H9 (cell line): ENCODE results near the gene USP49. TPM values are rescaled to one million over a fixed set of nuclear protein-coding genes. Genes with fewer than 3 reads are reported as not detected.

Experiments used
- DNase-seq: peaks from one replicate; pipeline ENCODE4 v3.0.0-alpha.2; 2017
- H2AFZ ChIP-seq: one replicate; pipeline ENCODE4 v1.6.1; 2013; ENCODE audit warnings: mild to moderate bottlenecking, low read length, control low read depth, moderate library complexity
- H2AK5ac ChIP-seq: 2 replicates; pipeline ENCODE4 v1.6.1; 2013; ENCODE audit warnings: low read length, control low read depth, mixed read lengths; ENCODE audit not compliant: insufficient read length
- H2BK120ac ChIP-seq: one replicate; pipeline ENCODE4 v1.6.1; 2013; ENCODE audit warnings: low read depth, mild to moderate bottlenecking, low read length, control low read depth, inconsistent platforms; ENCODE audit not compliant: poor library complexity, severe bottlenecking
- H2BK12ac ChIP-seq: 2 replicates; pipeline ENCODE4 v1.6.1; 2013; ENCODE audit warnings: low read length, control low read depth, mixed read lengths, low read depth; ENCODE audit not compliant: insufficient read length
- H2BK15ac ChIP-seq: 2 replicates; pipeline ENCODE4 v1.6.1; 2013; ENCODE audit warnings: low read depth, low read length, control low read depth
- H2BK20ac ChIP-seq: one replicate; pipeline ENCODE4 v1.6.1; 2013; ENCODE audit warnings: low read depth, mild to moderate bottlenecking, low read length, control low read depth, inconsistent platforms; ENCODE audit not compliant: poor library complexity, severe bottlenecking
- H2BK5ac ChIP-seq: 2 replicates; pipeline ENCODE4 v1.6.1; 2013; ENCODE audit warnings: low read length, control low read depth, mixed read lengths; ENCODE audit not compliant: insufficient read length
- H3K14ac ChIP-seq: 2 replicates; pipeline ENCODE4 v1.6.1; 2013; ENCODE audit warnings: low read length, control low read depth; ENCODE audit not compliant: insufficient read depth
- H3K18ac ChIP-seq: 2 replicates; pipeline ENCODE4 v1.6.1; 2013; ENCODE audit warnings: low read depth, mild to moderate bottlenecking, mixed read lengths, low read length, control low read depth; ENCODE audit not compliant: insufficient read length
- H3K23ac ChIP-seq: 2 replicates; pipeline ENCODE4 v1.6.1; 2013; ENCODE audit warnings: low read length, control low read depth, mixed read lengths, low read depth; ENCODE audit not compliant: insufficient read length
- H3K23me2 ChIP-seq: 2 replicates; pipeline ENCODE4 v1.6.1; 2013; ENCODE audit warnings: low read depth, mild to moderate bottlenecking, mixed read lengths, low read length, control low read depth; ENCODE audit not compliant: insufficient read length, poor library complexity, severe bottlenecking
- H3K27ac ChIP-seq: 2 replicates; pipeline ENCODE4 v1.5.1; 2013; ENCODE audit warnings: low read length, control low read depth, mixed read lengths, low read depth; ENCODE audit not compliant: insufficient read length
- H3K27me3 ChIP-seq: 2 replicates; pipeline ENCODE4 v1.6.1; 2013; ENCODE audit warnings: low read length, control low read depth, inconsistent platforms; ENCODE audit not compliant: insufficient read depth
- H3K4ac ChIP-seq: 2 replicates; pipeline ENCODE4 v1.6.1; 2013; ENCODE audit warnings: low read depth, mild to moderate bottlenecking, control low read depth, inconsistent platforms, low read length, moderate library complexity
- H3K4me1 ChIP-seq: 2 replicates; pipeline ENCODE4 v1.6.1; 2013; ENCODE audit warnings: low read length, control low read depth, inconsistent platforms; ENCODE audit not compliant: insufficient read depth
- H3K4me2 ChIP-seq: 2 replicates; pipeline ENCODE4 v1.6.1; 2013; ENCODE audit warnings: low read length, control low read depth, mixed read lengths; ENCODE audit not compliant: insufficient read length, insufficient read depth
- H3K56ac ChIP-seq: 2 replicates; pipeline ENCODE4 v1.6.1; 2013; ENCODE audit warnings: low read depth, mild to moderate bottlenecking, mixed read lengths, low read length, control low read depth; ENCODE audit not compliant: insufficient read length
- H3K79me1 ChIP-seq: 2 replicates; pipeline ENCODE4 v1.6.1; 2013; ENCODE audit warnings: low read depth, mild to moderate bottlenecking, moderate library complexity, low read length, control low read depth, inconsistent platforms; ENCODE audit not compliant: insufficient read depth, poor library complexity, severe bottlenecking
- H3K79me2 ChIP-seq: 2 replicates; pipeline ENCODE4 v1.6.1; 2013; ENCODE audit warnings: low read length, control low read depth, inconsistent platforms; ENCODE audit not compliant: insufficient read depth
- H3K9ac ChIP-seq: 2 replicates; pipeline ENCODE4 v1.6.1; 2013; ENCODE audit warnings: low read length, control low read depth, mixed read lengths; ENCODE audit not compliant: insufficient read length; ENCODE audit errors: extremely low read depth
- H3K9me3 ChIP-seq: one replicate; pipeline ENCODE4 v1.6.1; 2013; ENCODE audit warnings: low read depth, low read length, inconsistent platforms; ENCODE audit not compliant: control insufficient read depth
- H3T11ph ChIP-seq: one replicate; pipeline ENCODE4 v1.6.1; 2013; ENCODE audit warnings: mild to moderate bottlenecking, low read length, control low read depth, inconsistent platforms
- H4K20me1 ChIP-seq: one replicate; pipeline ENCODE4 v1.6.1; 2013; ENCODE audit not compliant: control insufficient read depth, insufficient read length, insufficient read depth
- H4K5ac ChIP-seq: 2 replicates; pipeline ENCODE4 v1.6.1; 2013; ENCODE audit warnings: low read depth, mild to moderate bottlenecking, mixed read lengths, low read length, control low read depth; ENCODE audit not compliant: insufficient read length
- H4K8ac ChIP-seq: replicated peaks from 2 replicates; pipeline ENCODE4 v1.6.1; 2013; ENCODE audit warnings: low read length, control low read depth, mixed read lengths, low read depth; ENCODE audit not compliant: insufficient read length
- H4K91ac ChIP-seq: 2 replicates; pipeline ENCODE4 v1.6.1; 2013; ENCODE audit warnings: low read depth, mild to moderate bottlenecking, moderate library complexity, mixed read lengths, low read length, control low read depth; ENCODE audit not compliant: insufficient read length
- H3K27ac Mint-ChIP-seq, 3 experiments: 2 replicates in 2 of 3; 3 replicates in 1 of 3; pipeline ENCODE4 v1.8.0; 2020 to 2021; ENCODE audit warnings: mixed read lengths in 3 of 3, mild to moderate bottlenecking in 1 of 3, moderate library complexity in 1 of 3
- H3K27me3 Mint-ChIP-seq: 2 replicates; pipeline ENCODE4 v1.8.0; 2021; ENCODE audit warnings: low read depth, mild to moderate bottlenecking, moderate library complexity, mixed read lengths
- H3K36me3 Mint-ChIP-seq, 3 experiments: 2 replicates in 2 of 3; 3 replicates in 1 of 3; pipeline ENCODE4 v1.8.0; 2020 to 2021; ENCODE audit warnings: low read depth in 3 of 3, mixed read lengths in 3 of 3; ENCODE audit not compliant: insufficient read depth in 1 of 3
- H3K4me1 Mint-ChIP-seq, 2 experiments: 2 replicates each; pipeline ENCODE4 v1.8.0; 2020; ENCODE audit warnings: mixed read lengths in 2 of 2
- H3K4me3 Mint-ChIP-seq, 2 experiments: 2 replicates in 1 of 2; 3 replicates in 1 of 2; pipeline ENCODE4 v1.8.0; 2020 to 2021; ENCODE audit warnings: mild to moderate bottlenecking in 2 of 2, mixed read lengths in 2 of 2, moderate library complexity in 1 of 2
- H3K9me3 Mint-ChIP-seq, 2 experiments: 2 replicates in 1 of 2; 3 replicates in 1 of 2; pipeline ENCODE4 v1.8.0; 2020; ENCODE audit warnings: mild to moderate bottlenecking in 2 of 2, mixed read lengths in 2 of 2, moderate library complexity in 1 of 2
- WGBS: extraction: QIAGEN DNeasy Blood & Tissue Kit; methylation state at CpG from one replicate; pipeline ENCODE4 v1.1.7; 2013; ENCODE audit warnings: missing lambda C conversion rate, low lambda C conversion rate, mixed read lengths; ENCODE audit not compliant: insufficient read length; ENCODE audit errors: extremely low coverage; 5-methylcytosine and 5-hydroxymethylcytosine counted together
- total RNA-seq: library from RNA; stranded (reverse); gene quantifications from 2 replicates; pipeline ENCODE4 v1.2.1, GENCODE V29; 2021
- TF ChIP-seq, protein P1 (sequence below): fragments of 200-600 bp; sonication (generic); conservative IDR thresholded peaks from 3 replicates; pipeline ENCODE4 v1.8.0; 2021; ENCODE audit warnings: antibody characterized with exemption, mild to moderate bottlenecking

The USP49 gene
- total RNA-seq, 1 experiment from 2014 or later: 19.0 TPM

DNA sequence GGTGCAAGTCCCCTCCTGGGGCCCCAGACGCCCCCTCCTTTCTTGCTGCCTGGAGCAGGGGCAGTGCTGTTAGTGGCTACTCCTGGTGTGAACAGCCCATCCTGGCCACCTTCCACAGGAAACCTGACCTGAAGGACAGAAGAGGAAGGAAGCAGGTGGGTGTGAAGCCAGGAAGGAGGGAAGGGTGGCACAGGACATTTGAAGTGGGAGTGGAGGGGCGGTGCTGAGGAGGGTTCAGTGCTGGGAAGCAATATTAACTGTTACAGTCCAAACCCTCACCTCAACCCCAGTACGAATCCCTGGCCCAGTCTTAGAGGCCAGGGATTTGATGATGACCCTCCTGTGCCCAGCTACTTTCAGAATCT lies 113.8 kb downstream of the USP49 start:
- Histone ChIP-seq H3K79me2 (no peaks in the 10 kb centered on the region), H3K27me3 (peaks cover 17% of the 10 kb centered on the region; the same call in 1 of the 2 replicates), H2BK5ac (no peak overlapping the region), H2BK15ac (no peak overlapping the region), H3K4ac (no peak overlapping the region), H2AK5ac (no peak overlapping the region), H3K79me1 (no peaks in the 10 kb centered on the region), H3K9ac (no peak overlapping the region), H3K56ac (no peak overlapping the region), H4K8ac (no peak overlapping the region), H3K18ac (no peak overlapping the region), H4K20me1 (no peaks in the 10 kb centered on the region), H4K91ac (no peak overlapping the region), H2BK12ac (no peak overlapping the region), H3K14ac (no peak overlapping the region), H2AFZ (no peak overlapping the region), H3K4me1 (no peaks in the 10 kb centered on the region), H3K9me3 (no peaks in the 10 kb centered on the region), H2BK20ac (no peak overlapping the region), H3T11ph (no peak overlapping the region), H4K5ac (no peak overlapping the region), H3K23me2 (peaks cover 11% of the 10 kb centered on the region), H3K4me2 (peak overlapping the region; percentile 87), H2BK120ac (no peak overlapping the region), H3K27ac (no peak overlapping the region), H3K23ac (no peak overlapping the region)
- H3K9me3 Mint-ChIP-seq: no peaks in the 10 kb centered on the region; a peak in 1 of 5 replicates
- H3K4me3 Mint-ChIP-seq: peak overlapping the region; percentile 78 to 91
- peaks cover 60% of the 10 kb centered on the region for H3K27me3 Mint-ChIP-seq
- TF ChIP-seq, protein P1, sequence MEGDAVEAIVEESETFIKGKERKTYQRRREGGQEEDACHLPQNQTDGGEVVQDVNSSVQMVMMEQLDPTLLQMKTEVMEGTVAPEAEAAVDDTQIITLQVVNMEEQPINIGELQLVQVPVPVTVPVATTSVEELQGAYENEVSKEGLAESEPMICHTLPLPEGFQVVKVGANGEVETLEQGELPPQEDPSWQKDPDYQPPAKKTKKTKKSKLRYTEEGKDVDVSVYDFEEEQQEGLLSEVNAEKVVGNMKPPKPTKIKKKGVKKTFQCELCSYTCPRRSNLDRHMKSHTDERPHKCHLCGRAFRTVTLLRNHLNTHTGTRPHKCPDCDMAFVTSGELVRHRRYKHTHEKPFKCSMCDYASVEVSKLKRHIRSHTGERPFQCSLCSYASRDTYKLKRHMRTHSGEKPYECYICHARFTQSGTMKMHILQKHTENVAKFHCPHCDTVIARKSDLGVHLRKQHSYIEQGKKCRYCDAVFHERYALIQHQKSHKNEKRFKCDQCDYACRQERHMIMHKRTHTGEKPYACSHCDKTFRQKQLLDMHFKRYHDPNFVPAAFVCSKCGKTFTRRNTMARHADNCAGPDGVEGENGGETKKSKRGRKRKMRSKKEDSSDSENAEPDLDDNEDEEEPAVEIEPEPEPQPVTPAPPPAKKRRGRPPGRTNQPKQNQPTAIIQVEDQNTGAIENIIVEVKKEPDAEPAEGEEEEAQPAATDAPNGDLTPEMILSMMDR: no peak
- no peak overlapping the region for H3K27ac Mint-ChIP-seq
- no peaks in the 10 kb centered on the region; a peak in 2 of 7 replicates for H3K36me3 Mint-ChIP-seq
- no CpG with 5 or more reads among the region's 3 CpGs for WGBS
- peaks cover 24 to 31% of the 10 kb centered on the region in 2 experiments for H3K4me1 Mint-ChIP-seq
- no peak for DNase-seq
